ENCODE data around the gene TRAFD1. TPM values are rescaled to one million over a fixed set of nuclear protein-coding genes. Genes with fewer than 3 reads are reported as not detected.

Gene TRAFD1
- total and polyA plus RNA-seq, 2 donors (not counting 3 experiments of a cell fraction or from before 2014, with no cell fraction given) = 20.3 to 24.9 TPM

DNA sequence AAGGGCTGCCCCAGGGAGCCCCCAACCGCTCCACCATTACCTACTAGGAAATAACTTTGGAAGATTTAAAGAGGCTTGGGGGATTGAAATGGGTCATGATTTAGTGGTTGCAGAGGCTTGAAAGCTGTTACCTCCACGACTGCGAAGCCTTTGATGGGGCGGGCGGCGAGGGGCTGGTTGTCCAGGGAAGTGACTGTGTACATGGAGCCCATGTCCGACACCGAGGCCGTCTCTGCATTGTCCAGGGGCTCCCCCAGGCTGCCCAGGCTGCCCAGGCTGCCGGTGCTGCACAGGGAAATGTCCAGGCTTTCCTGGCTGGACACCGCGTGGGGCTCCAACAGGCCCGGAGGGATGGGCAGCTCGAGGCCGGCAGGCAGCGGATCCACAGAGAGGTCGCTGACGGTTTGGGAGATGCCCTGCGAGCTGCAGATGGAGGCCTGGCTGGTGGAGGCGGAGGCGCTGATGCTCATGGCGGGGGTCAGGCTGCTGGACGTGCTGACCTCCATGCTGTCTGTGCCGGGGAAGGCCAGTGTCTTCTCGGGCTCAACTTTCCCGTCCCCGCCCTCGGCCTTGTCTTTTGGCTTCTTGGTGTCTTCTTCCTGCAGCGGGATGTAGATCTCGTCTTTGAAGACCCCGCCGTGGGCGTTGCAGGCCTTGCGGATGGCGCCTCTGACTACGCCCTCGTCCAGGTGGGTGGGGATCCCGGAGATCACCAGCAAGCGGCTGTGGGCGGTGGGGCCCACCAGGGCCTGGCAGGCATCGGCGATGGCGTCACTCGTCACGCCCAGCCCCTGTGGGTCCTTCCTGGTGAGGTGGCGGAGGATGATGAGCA is 58.9 kb downstream of the TRAFD1 start:
- no TSS peak for BruUV-seq (replicated peaks)
- dilution Hi-C loops (cut with MboI; ENCODE audit: extremely low pct_ligation_motif_present, low sequenced_read_pairs) = no loop called here
- Histone ChIP-seq H3K4me2 (ENCODE audit: insufficient read depth, low read length) (no peak overlapping the region), H3K27me3 (ENCODE audit: control insufficient read depth in 2 of 2, insufficient read depth in 2 of 2, low read length in 2 of 2) (no peaks in the 10 kb centered on the region), H2AFZ (ENCODE audit: low read depth, low read length) (no peak overlapping the region), H4K20me1 (replicated peaks; ENCODE audit: control insufficient read depth, extremely low read depth, insufficient read depth, low read length) (no peaks in the 10 kb centered on the region), H3K4me3 (replicated peaks in 1 of 3; ENCODE audit: insufficient read depth in 1 of 3, low read depth in 1 of 3, low read length in 3 of 3) (no peak overlapping the region), H3K79me2 (ENCODE audit: control insufficient read depth, insufficient read depth, low read length) (no peaks in the 10 kb centered on the region), H3K9me1 (replicated peaks; ENCODE audit: control insufficient read depth, extremely low read depth, insufficient read depth, low read length) (no peaks in the 10 kb centered on the region), H3K27ac (ENCODE audit: insufficient read depth, low read depth, low read length) (no peak overlapping the region), H3K9ac (replicated peaks; ENCODE audit: extremely low read depth, insufficient read depth, low read length) (no peak overlapping the region), H3K9me3 (replicated peaks; ENCODE audit: control insufficient read depth, insufficient read depth, low read length) (no peaks in the 10 kb centered on the region), H3K36me3 (ENCODE audit: control insufficient read depth in 2 of 2, extremely low read depth in 1 of 2, insufficient read depth in 2 of 2, low read length in 2 of 2) (peaks cover 4 to 16% of the 10 kb centered on the region in 2 experiments), H3K4me1 (ENCODE audit: control insufficient read depth, extremely low read depth, insufficient read depth, low read length) (no peaks in the 10 kb centered on the region)
- TF ChIP-seq JUN (IDR thresholded peaks at IDR 0.05; ENCODE audit: borderline replicate concordance, insufficient read depth, insufficient read length, low read depth) = no peak
- TF ChIP-seq POLR2AphosphoS5 (IDR thresholded peaks at IDR 0.05; ENCODE audit: insufficient read depth, low read depth, low read length) = no peak
- no peak for TF ChIP-seq EZH2 (IDR thresholded peaks at IDR 0.05; ENCODE audit: borderline replicate concordance, low read depth, low read length, severe bottlenecking)
- TF ChIP-seq POLR2A (IDR thresholded peaks at IDR 0.05; ENCODE audit: low read depth, low read length) = no peak
- TF ChIP-seq, protein P1, sequence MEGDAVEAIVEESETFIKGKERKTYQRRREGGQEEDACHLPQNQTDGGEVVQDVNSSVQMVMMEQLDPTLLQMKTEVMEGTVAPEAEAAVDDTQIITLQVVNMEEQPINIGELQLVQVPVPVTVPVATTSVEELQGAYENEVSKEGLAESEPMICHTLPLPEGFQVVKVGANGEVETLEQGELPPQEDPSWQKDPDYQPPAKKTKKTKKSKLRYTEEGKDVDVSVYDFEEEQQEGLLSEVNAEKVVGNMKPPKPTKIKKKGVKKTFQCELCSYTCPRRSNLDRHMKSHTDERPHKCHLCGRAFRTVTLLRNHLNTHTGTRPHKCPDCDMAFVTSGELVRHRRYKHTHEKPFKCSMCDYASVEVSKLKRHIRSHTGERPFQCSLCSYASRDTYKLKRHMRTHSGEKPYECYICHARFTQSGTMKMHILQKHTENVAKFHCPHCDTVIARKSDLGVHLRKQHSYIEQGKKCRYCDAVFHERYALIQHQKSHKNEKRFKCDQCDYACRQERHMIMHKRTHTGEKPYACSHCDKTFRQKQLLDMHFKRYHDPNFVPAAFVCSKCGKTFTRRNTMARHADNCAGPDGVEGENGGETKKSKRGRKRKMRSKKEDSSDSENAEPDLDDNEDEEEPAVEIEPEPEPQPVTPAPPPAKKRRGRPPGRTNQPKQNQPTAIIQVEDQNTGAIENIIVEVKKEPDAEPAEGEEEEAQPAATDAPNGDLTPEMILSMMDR (IDR thresholded peaks at IDR 0.05; ENCODE audit: extremely low read depth in 1 of 2, insufficient read depth in 1 of 2, low read depth in 1 of 2, low read length in 2 of 2) = no peak
- no peak for TF ChIP-seq GATA2 (IDR thresholded peaks at IDR 0.05; ENCODE audit: insufficient read depth, insufficient read length, low read depth, low read length)
- TF ChIP-seq, protein P2, sequence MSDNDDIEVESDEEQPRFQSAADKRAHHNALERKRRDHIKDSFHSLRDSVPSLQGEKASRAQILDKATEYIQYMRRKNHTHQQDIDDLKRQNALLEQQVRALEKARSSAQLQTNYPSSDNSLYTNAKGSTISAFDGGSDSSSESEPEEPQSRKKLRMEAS (IDR thresholded peaks at IDR 0.05; ENCODE audit: insufficient read depth, insufficient read length) = no peak
- ChIA-PET CTCF (no interaction called here), POLR2A (no interaction called here)
- no peak for FAIRE-seq
- DNase-seq (ENCODE audit: low read depth, low spot score) = no peak
- intact Hi-C loops (cut with micrococcal nuclease) = no loop called here
